ENCODE measurements around the gene SERPINA3. TPM values are rescaled to one million over a fixed set of nuclear protein-coding genes. Genes with fewer than 3 reads are reported as not detected.

The SERPINA3 gene
- total and polyA plus RNA-seq, 2 of the 8 experiments (the other 6 are each of a cell fraction or from before 2014, with no cell fraction given): not detected

GRCh38 chr14:94650444-94650775 is 38.2 kb downstream of the SERPINA3 start:
- no peak overlapping the region for H3K27ac ChIP-seq (ENCODE audit: low read depth, low read length)
- H3K79me1 ChIP-seq (ENCODE audit: low read depth, low read length): no peaks in the 10 kb centered on the region
- peaks cover 0 to 4% of the 10 kb centered on the region in 2 experiments; a peak in 1 of 4 replicates for H3K9me3 ChIP-seq (ENCODE audit: insufficient read depth in 2 of 2, low read depth in 1 of 2, low read length in 1 of 2)
- H3K23ac ChIP-seq (ENCODE audit: insufficient read length): no peak overlapping the region
- H2BK15ac ChIP-seq (ENCODE audit: low read length): no peak overlapping the region
- H3K4me1 ChIP-seq (replicated peaks in 1 of 4; ENCODE audit: control insufficient read depth in 3 of 4, insufficient read depth in 4 of 4, low read length in 3 of 4): no peaks in the 10 kb centered on the region
- peak overlapping the region; percentile 14; the same call in 1 of the 2 replicates for H4K8ac ChIP-seq (ENCODE audit: extremely low read depth, insufficient read depth, low read length)
- no peaks in the 10 kb centered on the region; a peak in 1 of 4 replicates for H3K79me2 ChIP-seq (ENCODE audit: control insufficient read depth in 1 of 2, insufficient read depth in 2 of 2, low read length in 2 of 2)
- H2AK5ac ChIP-seq (ENCODE audit: low read depth, low read length): no peak overlapping the region; the same call in 1 of the 2 replicates
- H3K14ac ChIP-seq (ENCODE audit: insufficient read length): no peak overlapping the region
- no peak overlapping the region for H3K4me3 ChIP-seq (ENCODE audit: extremely low read depth in 1 of 4, insufficient read depth in 2 of 4, low read depth in 3 of 4, low read length in 4 of 4)
- H2BK120ac ChIP-seq (replicated peaks; ENCODE audit: low read depth, low read length): no peak overlapping the region
- FAIRE-seq (no peak), DNase-seq (ENCODE audit: low read depth in 1 of 2, low spot score in 2 of 2) (no peak)
- no peaks in the 10 kb centered on the region for H3K27me3 ChIP-seq (replicated peaks in 1 of 4; ENCODE audit: control insufficient read depth in 3 of 4, extremely low read depth in 1 of 4, insufficient read depth in 3 of 4, low read length in 3 of 4)
- H3K4ac ChIP-seq (replicated peaks; ENCODE audit: insufficient read length, low read depth, low read length): no peak overlapping the region
- H3K23me2 ChIP-seq (ENCODE audit: low read depth, low read length): peaks cover 8% of the 10 kb centered on the region; the same call in 1 of the 2 replicates
- H3K36me3 ChIP-seq (ENCODE audit: control insufficient read depth in 2 of 4, insufficient read depth in 4 of 4, low read length in 3 of 4): no peaks in the 10 kb centered on the region
- no peak overlapping the region for H2AFZ ChIP-seq (ENCODE audit: low read length)
- 93% methylated on average over 3 of the region's 3 CpGs; no CpG with 5 or more reads in 1 of the 2 experiments for WGBS, 2 experiments (ENCODE audit: extremely low coverage in 1 of 2, insufficient coverage in 1 of 2, insufficient read length in 1 of 2, insufficient replicate concordance in 2 of 2, low coverage in 1 of 2, low lambda C conversion rate in 2 of 2, missing lambda C conversion rate in 1 of 2)
- H3K9ac ChIP-seq (replicated peaks in 1 of 4; ENCODE audit: extremely low read depth in 1 of 4, low read depth in 3 of 4, low read length in 3 of 4): no peak overlapping the region
- POLR2A ChIA-PET (ENCODE audit: partially characterized antibody): no interaction called here
- H2BK5ac ChIP-seq (ENCODE audit: low read depth, low read length): no peak overlapping the region
- no peak overlapping the region for H4K5ac ChIP-seq (ENCODE audit: insufficient read length, low read depth, low read length)
- H3K18ac ChIP-seq (ENCODE audit: extremely low read depth, low read length): no peak overlapping the region
- H4K91ac ChIP-seq (replicated peaks; ENCODE audit: insufficient read length, low read length): no peak overlapping the region
- H3K4me2 ChIP-seq (ENCODE audit: insufficient read depth in 1 of 2, low read depth in 2 of 2, low read length in 2 of 2): no peak overlapping the region
- CTCF ChIA-PET (ENCODE audit: partially characterized antibody): no interaction called here
- no peak overlapping the region for H2BK20ac ChIP-seq (ENCODE audit: low read length)
- peak overlapping the region; percentile 80 for H3K56ac ChIP-seq (replicated peaks; ENCODE audit: insufficient read length, low read depth, low read length)
- H4K20me1 ChIP-seq (replicated peaks in 1 of 2; ENCODE audit: control insufficient read depth in 1 of 2, insufficient read depth in 2 of 2, low read length in 2 of 2): peaks cover 0 to 6% of the 10 kb centered on the region in 2 experiments
- H2BK12ac ChIP-seq (ENCODE audit: low read depth, low read length): no peak overlapping the region
- TF ChIP-seq FOSL1 (IDR thresholded peaks at IDR 0.05; ENCODE audit: insufficient read depth, low read depth, low read length): no peak
- TF ChIP-seq KDM5A (IDR thresholded peaks at IDR 0.05; ENCODE audit: low read length): no peak
- TF ChIP-seq, protein P1, sequence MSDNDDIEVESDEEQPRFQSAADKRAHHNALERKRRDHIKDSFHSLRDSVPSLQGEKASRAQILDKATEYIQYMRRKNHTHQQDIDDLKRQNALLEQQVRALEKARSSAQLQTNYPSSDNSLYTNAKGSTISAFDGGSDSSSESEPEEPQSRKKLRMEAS (IDR thresholded peaks at IDR 0.05): no peak
- no peak for TF ChIP-seq RBBP5 (IDR thresholded peaks at IDR 0.05; ENCODE audit: borderline replicate concordance, low read depth, low read length)
- no peak for TF ChIP-seq TBP (IDR thresholded peaks at IDR 0.05; ENCODE audit: low read depth, low read length)
- TF ChIP-seq TAF1 (IDR thresholded peaks at IDR 0.05; ENCODE audit: low read depth, low read length): no peak
- TF ChIP-seq PHF8 (conservative IDR thresholded peaks at IDR 0.05; ENCODE audit: low read depth, low read length): no peak
- TF ChIP-seq SAP30 (IDR thresholded peaks at IDR 0.05; ENCODE audit: insufficient read depth, insufficient replicate concordance, low read length): no peak
- TF ChIP-seq JUN (IDR thresholded peaks at IDR 0.05; ENCODE audit: low read depth, low read length): no peak
- no peak for TF ChIP-seq YY1 (IDR thresholded peaks at IDR 0.05; ENCODE audit: low read depth, low read length)
- no peak for TF ChIP-seq TEAD4 (IDR thresholded peaks at IDR 0.05; ENCODE audit: low read depth, low read length)
- no peak for TF ChIP-seq BCL11A (IDR thresholded peaks at IDR 0.05; ENCODE audit: low read depth in 2 of 2, low read length in 2 of 2)
